HepG2 (cell line): ENCODE data around the gene MYO1B. TPM values are rescaled to one million over a fixed set of nuclear protein-coding genes. Genes with fewer than 3 reads are reported as not detected.

Source experiments
- ATF7 ChIP-seq, 2 experiments: fragments of 450-650 bp in 1 of 2; sonication (generic) in 1 of 2; formaldehyde crosslinking in 1 of 2; IDR thresholded peaks; 2 replicates each; pipeline versions ENCODE4 v1.4.0 to v1.6.1; 2016 to 2020; ENCODE audit warnings: antibody characterized with exemption in 1 of 2, mild to moderate bottlenecking in 1 of 2, missing genetic modification reagents in 1 of 2
- ELF3 ChIP-seq: IDR thresholded peaks from 2 replicates; pipeline ENCODE4 v1.6.1; 2016; ENCODE audit warnings: missing genetic modification reagents, missing compliant biosample characterization
- FOXP1 ChIP-seq, 2 experiments: fragments of 450-650 bp in 1 of 2; IDR thresholded peaks; 2 replicates each; pipeline ENCODE4 v1.6.1; 2017 to 2018; ENCODE audit warnings: antibody characterized with exemption in 1 of 2
- GZF1 ChIP-seq: sonication (generic); formaldehyde crosslinking; IDR thresholded peaks from 2 replicates; pipeline ENCODE4 v1.5.1; 2020; ENCODE audit warnings: mild to moderate bottlenecking, missing genetic modification reagents
- HNF4G ChIP-seq, 2 experiments: sonication (generic) in 1 of 2; formaldehyde crosslinking in 1 of 2; IDR thresholded peaks; 2 replicates each; pipeline versions ENCODE4 v1.4.0 to v1.6.1; 2011 to 2020; ENCODE audit warnings: borderline replicate concordance in 2 of 2, low read depth in 2 of 2, mild to moderate bottlenecking in 2 of 2, low read length in 1 of 2, missing genetic modification reagents in 1 of 2, moderate library complexity in 1 of 2
- JARID2 ChIP-seq: sonication (generic); formaldehyde crosslinking; IDR thresholded peaks from 2 replicates; pipeline ENCODE4 v1.8.1; 2023; ENCODE audit warnings: missing genetic modification reagents, inconsistent platforms; ENCODE audit not compliant: insufficient replicate concordance
- NCOA5 ChIP-seq: sonication (generic); formaldehyde crosslinking; IDR thresholded peaks from 2 replicates; pipeline ENCODE4 v1.4.0; 2020; ENCODE audit warnings: missing genetic modification reagents
- SOX13 ChIP-seq, 3 experiments: fragments of 450-650 bp in 1 of 3; sonication (generic) in 1 of 3; formaldehyde crosslinking in 1 of 3; IDR thresholded peaks in 2 of 3; conservative IDR thresholded peaks in 1 of 3; 2 replicates each; pipeline versions ENCODE4 v1.5.0 to v1.6.1; 2016 to 2020; ENCODE audit warnings: antibody characterized with exemption in 1 of 3, mild to moderate bottlenecking in 1 of 3, missing compliant biosample characterization in 1 of 3, missing genetic modification reagents in 1 of 3, moderate library complexity in 1 of 3
- ZBTB46 ChIP-seq: sonication (generic); formaldehyde crosslinking; IDR thresholded peaks from 2 replicates; pipeline ENCODE4 v1.4.0; 2020; ENCODE audit warnings: mild to moderate bottlenecking, missing genetic modification reagents, borderline replicate concordance
- ZNF256 ChIP-seq: sonication (generic); formaldehyde crosslinking; conservative IDR thresholded peaks from 2 replicates; pipeline ENCODE4 v1.4.0; 2020; ENCODE audit warnings: missing genetic modification reagents
- ZNF451 ChIP-seq: sonication (generic); formaldehyde crosslinking; IDR thresholded peaks from 2 replicates; pipeline ENCODE4 v1.5.0; 2020; ENCODE audit warnings: mild to moderate bottlenecking, missing genetic modification reagents
- ZNF709 ChIP-seq: sonication (generic); formaldehyde crosslinking; IDR thresholded peaks from 2 replicates; pipeline ENCODE4 v1.5.0; 2020; ENCODE audit warnings: mild to moderate bottlenecking, missing genetic modification reagents
- ZNF780A ChIP-seq: sonication (generic); formaldehyde crosslinking; IDR thresholded peaks from 2 replicates; pipeline ENCODE4 v1.8.0; 2022; ENCODE audit warnings: mild to moderate bottlenecking, missing genetic modification reagents, moderate library complexity
- polyA plus RNA-seq, 8 experiments: library from polyadenylated mRNA; depleted of rRNA in 3 of 8; stranded (reverse) in 7 of 8; unstranded in 1 of 8; fragments of >200 nt; fragmentation: Illumina TruSeq in 4 of 8; extraction: Trizol in 4 of 8; gene quantifications; 2 replicates each; pipeline versions ENCODE4 v1.2.1 to v1.2.3, GENCODE V29; 2011 to 2016; ENCODE audit warnings: low read depth in 4 of 8, missing spikeins in 1 of 8, mixed read lengths in 1 of 8; ENCODE audit not compliant: insufficient read depth in 1 of 8
- total RNA-seq, 5 experiments: library from RNA; depleted of rRNA; stranded (reverse); fragments of >200 nt; fragmentation: Illumina TruSeq; extraction: Trizol; gene quantifications; 2 replicates each; pipeline ENCODE4 v1.2.3, GENCODE V29; 2016; ENCODE audit warnings: low read depth in 1 of 5
- TF ChIP-seq, protein P1 (sequence below): fragments of 450-650 bp; IDR thresholded peaks from 2 replicates; pipeline ENCODE4 v1.6.1; 2016
- TF ChIP-seq, protein P2 (sequence below): sonication (generic); formaldehyde crosslinking; IDR thresholded peaks from 2 replicates; pipeline ENCODE4 v1.4.0; 2020; ENCODE audit warnings: mild to moderate bottlenecking, missing genetic modification reagents

The MYO1B gene
- total and polyA plus RNA-seq, 2 of the 13 experiments (the other 11 are each of a cell fraction or from before 2014, with no cell fraction given) = 36.9 to 89.8 TPM

DNA sequence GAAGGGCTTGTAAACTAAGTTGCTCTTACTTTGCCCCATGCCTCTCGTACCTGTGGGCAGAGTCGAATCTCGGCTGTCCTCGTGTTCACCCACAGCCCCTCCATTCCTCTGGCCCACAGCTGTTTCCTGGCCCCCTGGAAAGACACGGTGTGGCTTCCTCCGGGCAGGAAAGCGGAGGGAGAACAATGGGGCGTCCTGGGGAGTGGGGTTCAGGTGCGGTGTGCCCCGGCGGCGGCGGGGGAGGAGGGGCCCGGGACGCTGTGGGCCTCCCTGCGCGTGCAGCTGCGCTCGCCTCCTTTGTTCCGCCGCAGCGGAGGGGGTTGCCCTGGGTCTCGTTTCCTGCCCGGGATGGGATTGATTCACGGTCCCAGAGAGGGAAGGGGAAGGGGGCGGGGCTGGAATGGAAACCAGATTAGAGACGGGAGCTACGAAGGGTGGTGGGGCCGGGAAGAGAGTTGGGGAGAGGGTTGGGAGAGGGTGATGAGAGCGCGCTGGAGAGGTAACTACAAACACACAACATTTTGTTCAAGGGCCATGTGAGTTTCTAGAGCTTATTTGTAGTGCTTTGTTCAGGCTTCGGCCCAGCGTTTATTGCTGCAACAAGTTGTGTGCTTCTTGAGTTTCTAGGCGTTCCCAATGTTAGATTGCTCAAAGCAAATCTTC is 796 bp downstream of the MYO1B start (continued):
- peak; percentile 73; the same call in 1 of the 2 replicates for TF ChIP-seq ZNF780A (CRISPR knock-in tag)
- TF ChIP-seq ZNF256 (CRISPR knock-in tag) = no peak
- TF ChIP-seq JARID2 (CRISPR knock-in tag) = no peak
- peak; percentile 28; the same call in 1 of the 2 replicates for TF ChIP-seq SOX13 (IDR thresholded peaks at IDR 0.05)
- peak in 1 of 2 experiments; percentile 79; a peak in 2 of 4 replicates for TF ChIP-seq SOX13 (CRISPR knock-in tag; conservative IDR thresholded peaks at IDR 0.05 in 1 of 2, IDR thresholded peaks at IDR 0.05 in 1 of 2)
- TF ChIP-seq, protein P1, sequence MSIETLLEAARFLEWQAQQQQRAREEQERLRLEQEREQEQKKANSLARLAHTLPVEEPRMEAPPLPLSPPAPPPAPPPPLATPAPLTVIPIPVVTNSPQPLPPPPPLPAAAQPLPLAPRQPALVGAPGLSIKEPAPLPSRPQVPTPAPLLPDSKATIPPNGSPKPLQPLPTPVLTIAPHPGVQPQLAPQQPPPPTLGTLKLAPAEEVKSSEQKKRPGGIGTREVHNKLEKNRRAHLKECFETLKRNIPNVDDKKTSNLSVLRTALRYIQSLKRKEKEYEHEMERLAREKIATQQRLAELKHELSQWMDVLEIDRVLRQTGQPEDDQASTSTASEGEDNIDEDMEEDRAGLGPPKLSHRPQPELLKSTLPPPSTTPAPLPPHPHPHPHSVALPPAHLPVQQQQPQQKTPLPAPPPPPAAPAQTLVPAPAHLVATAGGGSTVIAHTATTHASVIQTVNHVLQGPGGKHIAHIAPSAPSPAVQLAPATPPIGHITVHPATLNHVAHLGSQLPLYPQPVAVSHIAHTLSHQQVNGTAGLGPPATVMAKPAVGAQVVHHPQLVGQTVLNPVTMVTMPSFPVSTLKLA = peak; percentile 22; the same call in 1 of the 2 replicates
- no peak for TF ChIP-seq FOXP1 (IDR thresholded peaks at IDR 0.05)
- TF ChIP-seq FOXP1 (CRISPR knock-in tag; IDR thresholded peaks at IDR 0.05) = peak; percentile 65; the same call in 1 of the 2 replicates
- peak; percentile 75; the same call in 1 of the 2 replicates for TF ChIP-seq GZF1 (CRISPR knock-in tag)
- TF ChIP-seq ELF3 (CRISPR knock-in tag) = peak; percentile 67
- no peak for TF ChIP-seq ATF7 (IDR thresholded peaks at IDR 0.05)
- TF ChIP-seq ATF7 (CRISPR knock-in tag; IDR thresholded peaks at IDR 0.05) = 0 out of 2 replicates have a peak, but pooled peaks have one; percentile 38
- TF ChIP-seq ZBTB46 = peak; percentile 70; the same call in 1 of the 2 replicates
- peak; percentile 15; the same call in 1 of the 2 replicates for TF ChIP-seq HNF4G (IDR thresholded peaks at IDR 0.05; ENCODE audit: borderline replicate concordance, low read depth, low read length)
- no peak for TF ChIP-seq HNF4G (CRISPR knock-in tag; IDR thresholded peaks at IDR 0.05; ENCODE audit: borderline replicate concordance, low read depth)
- TF ChIP-seq ZNF451 (CRISPR knock-in tag) = no peak
- peak; percentile 10; the same call in 1 of the 2 replicates for TF ChIP-seq ZNF709 (CRISPR knock-in tag)
- TF ChIP-seq, protein P2, sequence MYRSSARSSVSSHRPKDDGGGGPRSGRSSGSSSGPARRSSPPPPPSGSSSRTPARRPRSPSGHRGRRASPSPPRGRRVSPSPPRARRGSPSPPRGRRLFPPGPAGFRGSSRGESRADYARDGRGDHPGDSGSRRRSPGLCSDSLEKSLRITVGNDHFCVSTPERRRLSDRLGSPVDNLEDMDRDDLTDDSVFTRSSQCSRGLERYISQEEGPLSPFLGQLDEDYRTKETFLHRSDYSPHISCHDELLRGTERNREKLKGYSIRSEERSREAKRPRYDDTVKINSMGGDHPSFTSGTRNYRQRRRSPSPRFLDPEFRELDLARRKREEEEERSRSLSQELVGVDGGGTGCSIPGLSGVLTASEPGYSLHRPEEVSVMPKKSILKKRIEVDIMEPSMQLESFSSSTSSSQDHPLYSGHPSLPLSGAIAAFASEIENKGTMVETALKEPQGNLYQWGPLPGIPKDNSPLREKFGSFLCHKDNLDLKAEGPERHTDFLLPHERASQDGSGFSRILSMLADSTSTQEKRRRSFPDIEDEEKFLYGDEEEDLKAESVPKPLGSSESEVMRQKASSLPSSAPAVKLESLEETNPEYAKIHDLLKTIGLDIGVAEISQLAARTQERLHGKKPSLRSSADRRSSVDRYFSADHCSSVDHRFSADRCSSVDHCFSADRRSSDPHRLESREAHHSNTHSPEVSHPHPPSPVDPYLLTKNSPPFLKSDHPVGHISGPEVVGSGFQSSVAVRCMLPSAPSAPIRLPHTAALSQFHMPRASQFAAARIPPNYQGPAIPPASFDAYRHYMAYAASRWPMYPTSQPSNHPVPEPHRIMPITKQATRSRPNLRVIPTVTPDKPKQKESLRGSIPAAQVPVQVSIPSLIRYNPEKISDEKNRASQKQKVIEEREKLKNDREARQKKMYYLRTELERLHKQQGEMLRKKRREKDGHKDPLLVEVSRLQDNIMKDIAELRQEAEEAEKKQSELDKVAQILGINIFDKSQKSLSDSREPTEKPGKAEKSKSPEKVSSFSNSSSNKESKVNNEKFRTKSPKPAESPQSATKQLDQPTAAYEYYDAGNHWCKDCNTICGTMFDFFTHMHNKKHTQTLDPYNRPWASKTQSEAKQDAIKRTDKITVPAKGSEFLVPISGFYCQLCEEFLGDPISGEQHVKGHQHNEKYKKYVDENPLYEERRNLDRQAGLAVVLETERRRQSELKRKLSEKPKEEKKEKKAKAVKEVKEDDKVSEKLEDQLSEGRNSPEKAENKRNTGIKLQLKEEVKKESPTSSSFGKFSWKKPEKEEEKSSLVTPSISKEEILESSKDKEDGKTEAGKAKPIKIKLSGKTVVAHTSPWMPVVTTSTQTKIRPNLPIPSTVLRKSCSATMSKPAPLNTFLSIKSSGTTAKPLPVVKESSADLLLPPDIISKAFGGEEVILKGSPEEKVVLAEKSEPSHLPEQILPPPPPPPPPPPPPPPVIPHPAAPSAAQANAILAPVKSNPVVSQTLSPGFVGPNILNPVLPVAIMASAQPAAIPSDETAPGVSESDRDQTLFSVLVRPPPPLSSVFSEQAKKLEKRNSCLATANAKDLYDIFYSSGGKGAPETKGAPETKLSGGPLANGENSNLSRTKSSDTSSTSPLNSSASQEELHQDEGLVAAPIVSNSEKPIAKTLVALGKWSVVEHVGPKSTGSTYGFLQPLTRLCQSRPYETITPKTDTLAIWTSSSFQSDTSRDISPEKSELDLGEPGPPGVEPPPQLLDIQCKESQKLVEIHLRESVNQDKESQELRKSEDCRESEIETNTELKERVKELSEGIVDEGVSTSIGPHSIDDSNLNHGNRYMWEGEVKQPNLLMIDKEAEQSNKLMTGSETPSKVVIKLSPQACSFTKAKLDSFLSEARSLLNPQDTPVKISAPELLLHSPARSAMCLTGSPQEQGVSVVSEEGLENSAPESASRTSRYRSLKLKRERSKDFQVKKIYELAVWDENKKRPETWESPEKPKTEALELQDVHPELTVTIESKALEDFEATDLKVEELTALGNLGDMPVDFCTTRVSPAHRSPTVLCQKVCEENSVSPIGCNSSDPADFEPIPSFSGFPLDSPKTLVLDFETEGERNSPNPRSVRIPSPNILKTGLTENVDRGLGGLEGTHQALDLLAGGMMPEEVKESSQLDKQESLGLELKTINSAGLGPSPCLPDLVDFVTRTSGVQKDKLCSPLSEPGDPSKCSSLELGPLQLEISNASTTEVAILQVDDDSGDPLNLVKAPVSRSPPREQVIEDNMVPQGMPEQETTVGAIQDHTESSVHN (CRISPR knock-in tag) = peak; percentile 17; the same call in 1 of the 2 replicates
- no peak for TF ChIP-seq NCOA5 (CRISPR knock-in tag)
